ENCODE data around the gene SEC31B.

The SEC31B gene

DNA sequence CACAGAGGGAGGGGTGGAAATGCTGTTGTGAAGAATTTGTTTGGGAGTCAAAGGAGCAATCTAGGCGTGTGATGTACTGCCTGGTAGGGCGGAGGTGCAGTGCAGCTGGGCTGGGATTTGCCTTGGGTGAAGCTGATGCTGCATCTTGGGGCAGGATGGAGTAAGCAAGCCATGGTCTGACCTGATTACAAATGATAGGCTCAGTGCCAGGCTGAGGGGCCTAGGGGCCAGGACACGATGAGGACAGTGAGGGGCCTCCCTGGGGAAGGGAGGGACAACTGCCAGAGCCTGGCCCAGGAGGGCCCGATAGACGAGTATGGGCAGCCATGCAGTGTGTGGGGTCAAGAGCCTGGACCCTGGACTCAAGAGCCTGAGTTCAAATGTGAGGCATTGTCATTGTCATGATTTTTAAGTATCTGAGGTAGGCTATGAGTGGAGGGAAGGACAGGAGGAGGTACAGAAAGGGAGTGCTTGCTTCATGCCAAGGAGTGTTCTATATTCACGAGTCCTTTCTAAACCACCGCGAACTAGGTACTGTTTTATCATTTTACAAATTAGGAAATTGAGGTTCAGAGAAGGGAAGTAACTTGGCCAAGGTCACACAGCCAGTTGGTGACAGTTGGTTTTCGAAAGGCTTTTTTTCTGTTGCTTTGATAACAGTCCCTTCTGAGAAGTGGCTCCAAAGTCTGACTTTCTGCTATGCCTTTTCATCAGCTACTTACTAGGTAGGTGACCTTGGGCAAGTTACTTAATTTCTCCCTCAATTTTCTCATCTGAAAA lies 45.7 kb upstream of the SEC31B start:
- DNase-seq (ENCODE audit: extremely low spot score) = no peak
- ChIA-PET CTCF (no interaction called here), POLR2A (no interaction called here)
- no peak for TF ChIP-seq SUZ12 (IDR thresholded peaks at IDR 0.05)
- no peak for TF ChIP-seq FOXK2 (IDR thresholded peaks at IDR 0.05)
- no peak for TF ChIP-seq CTBP1 (IDR thresholded peaks at IDR 0.05; ENCODE audit: borderline replicate concordance)
- no peak for TF ChIP-seq PKNOX1 (IDR thresholded peaks at IDR 0.05)
- no peak for TF ChIP-seq BHLHE40 (IDR thresholded peaks at IDR 0.05; ENCODE audit: borderline replicate concordance)
- TF ChIP-seq SP1 (IDR thresholded peaks at IDR 0.05) = no peak
- TF ChIP-seq ELF4 (IDR thresholded peaks at IDR 0.05) = no peak
- TF ChIP-seq FOXM1 (IDR thresholded peaks at IDR 0.05; ENCODE audit: borderline replicate concordance) = no peak

DNA sequence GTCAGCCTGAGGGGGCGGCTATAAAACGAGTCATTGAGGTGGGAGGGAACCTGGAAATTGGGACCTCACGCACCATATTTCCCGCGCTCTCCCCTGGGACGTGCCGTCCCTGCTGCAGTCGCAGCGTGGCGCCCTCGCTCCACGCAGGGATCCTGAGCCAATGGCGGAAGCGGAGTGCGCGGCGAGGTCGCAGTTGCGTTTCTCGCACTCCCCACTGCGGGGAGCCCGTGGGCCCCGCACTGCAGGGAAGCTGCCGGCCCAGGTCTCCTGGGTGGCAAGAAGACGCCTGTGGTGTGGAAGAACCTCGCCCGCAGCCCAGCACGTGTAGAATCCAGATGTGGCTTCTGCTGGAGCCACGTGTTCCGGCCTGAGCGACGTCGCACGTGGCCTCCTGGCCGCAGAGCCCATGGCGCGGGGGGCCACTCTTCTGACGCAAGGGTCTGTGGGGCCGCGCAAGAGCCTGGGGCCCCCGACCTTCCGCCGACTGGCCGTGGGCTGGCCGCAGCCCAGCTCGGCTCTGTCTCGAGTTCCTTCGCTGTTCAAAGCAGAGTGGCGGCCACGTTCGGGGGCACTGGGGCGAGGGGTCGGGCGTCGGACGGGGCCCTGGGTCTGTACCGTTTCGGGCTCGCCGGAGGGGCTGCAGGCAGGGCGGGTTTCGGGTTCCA lies 42.5 kb upstream of the SEC31B start:
- CTCF ChIA-PET = interaction anchor here (0.6 to 2.2 kb wide), 12 partner anchors 7 to 530 kb away, joined by 3 to 22 read pairs (median 4); no protein-coding TSS in a partner anchor
- POLR2A ChIA-PET = interaction anchor here (1.9 kb wide), 1 partner anchor 181 kb away, joined by 4 read pairs; no protein-coding TSS in a partner anchor
- no peak for TF ChIP-seq SUZ12 (IDR thresholded peaks at IDR 0.05)
- TF ChIP-seq ARNT (IDR thresholded peaks at IDR 0.05) = 0 out of 2 replicates have a peak, but pooled peaks have one; percentile 21
- no peak for TF ChIP-seq HDGF (IDR thresholded peaks at IDR 0.05; ENCODE audit: borderline replicate concordance)
- no peak for TF ChIP-seq BHLHE40 (IDR thresholded peaks at IDR 0.05; ENCODE audit: borderline replicate concordance)
- peak; percentile 81 for TF ChIP-seq L3MBTL2 (conservative IDR thresholded peaks at IDR 0.05)
- no peak for TF ChIP-seq ELF4 (IDR thresholded peaks at IDR 0.05)
- TF ChIP-seq FOXK2 (IDR thresholded peaks at IDR 0.05) = no peak
- DNase-seq (ENCODE audit: extremely low spot score) = peak; percentile 87

GRCh38 chr10:100561005-100561404 lies 41.3 kb upstream of the SEC31B start:
- TF ChIP-seq PKNOX1 (IDR thresholded peaks at IDR 0.05) (0 out of 2 replicates have a peak, but pooled peaks have one; percentile 7), ZNF384 (IDR thresholded peaks at IDR 0.05) (no peak)
- POLR2A ChIA-PET = interaction anchor here (1.4 kb wide), 1 partner anchor 25 kb away, joined by 6 read pairs; the partner anchor contains the start of gene HIF1AN
- no peak for DNase-seq (ENCODE audit: extremely low spot score)
- CTCF ChIA-PET = interaction anchor here (1.1 to 1.6 kb wide), 6 partner anchors 9 to 327 kb away, joined by 3 to 11 read pairs (median 3); no protein-coding TSS in a partner anchor

- POLR2A ChIA-PET = interaction anchor here (1.4 kb wide), 1 partner anchor 25 kb away, joined by 6 read pairs; the partner anchor contains the start of gene HIF1AN
Measured at GRCh38 chr10:100560248-100560647, 40.6 kb upstream of the SEC31B start.

DNA sequence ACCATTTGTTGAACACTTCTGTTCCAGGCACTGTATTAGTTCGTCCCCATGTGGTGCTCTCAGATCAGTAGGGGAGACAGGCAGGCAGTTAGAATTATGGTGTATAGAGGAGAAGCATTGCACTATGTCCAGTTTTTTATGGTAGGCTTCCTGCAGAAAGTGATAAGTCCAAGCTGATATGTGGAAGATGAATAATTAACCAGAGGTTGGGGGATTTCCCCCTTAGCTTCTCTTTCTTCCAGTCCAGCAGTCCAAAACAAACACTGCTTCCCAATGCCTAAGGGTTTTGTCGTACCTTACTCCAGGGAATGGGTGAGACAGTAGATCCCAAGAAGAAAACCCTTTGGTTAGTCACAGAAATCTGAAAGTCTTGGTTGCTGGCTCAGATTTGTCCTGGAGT lies 35.2 kb upstream of the SEC31B start:
- CTCF ChIA-PET = interaction anchor here (0.9 kb wide), 1 partner anchor 8 kb away, joined by 3 read pairs; no protein-coding TSS in a partner anchor
- DNase-seq (ENCODE audit: extremely low spot score) = no peak
- POLR2A ChIA-PET = no interaction called here
- TF ChIP-seq SP1 (IDR thresholded peaks at IDR 0.05) (no peak), HDGF (IDR thresholded peaks at IDR 0.05; ENCODE audit: borderline replicate concordance) (no peak), ZNF384 (IDR thresholded peaks at IDR 0.05) (no peak), FOXM1 (IDR thresholded peaks at IDR 0.05; ENCODE audit: borderline replicate concordance) (no peak), BHLHE40 (IDR thresholded peaks at IDR 0.05; ENCODE audit: borderline replicate concordance) (no peak), LEF1 (IDR thresholded peaks at IDR 0.05; ENCODE audit: borderline replicate concordance) (no peak), ELF4 (IDR thresholded peaks at IDR 0.05) (no peak), NFRKB (IDR thresholded peaks at IDR 0.05) (no peak), TARDBP (IDR thresholded peaks at IDR 0.05) (no peak), SUZ12 (IDR thresholded peaks at IDR 0.05) (no peak), ARNT (IDR thresholded peaks at IDR 0.05) (no peak), FOXA1 (IDR thresholded peaks at IDR 0.05) (no peak), CTBP1 (IDR thresholded peaks at IDR 0.05; ENCODE audit: borderline replicate concordance) (no peak), PKNOX1 (IDR thresholded peaks at IDR 0.05) (no peak), FOXK2 (IDR thresholded peaks at IDR 0.05) (no peak), L3MBTL2 (conservative IDR thresholded peaks at IDR 0.05) (no peak)

More at GRCh38 chr10:100560248-100560647, 40.6 kb upstream of the SEC31B start:
- DNase-seq (ENCODE audit: extremely low spot score) = no peak
- TF ChIP-seq ARNT (IDR thresholded peaks at IDR 0.05) (no peak), HDGF (IDR thresholded peaks at IDR 0.05; ENCODE audit: borderline replicate concordance) (no peak), LEF1 (IDR thresholded peaks at IDR 0.05; ENCODE audit: borderline replicate concordance) (no peak), CTBP1 (IDR thresholded peaks at IDR 0.05; ENCODE audit: borderline replicate concordance) (no peak), ZNF384 (IDR thresholded peaks at IDR 0.05) (no peak), L3MBTL2 (conservative IDR thresholded peaks at IDR 0.05) (no peak), TARDBP (IDR thresholded peaks at IDR 0.05) (no peak), NFRKB (IDR thresholded peaks at IDR 0.05) (no peak), SUZ12 (IDR thresholded peaks at IDR 0.05) (no peak), BHLHE40 (IDR thresholded peaks at IDR 0.05; ENCODE audit: borderline replicate concordance) (no peak), ELF4 (IDR thresholded peaks at IDR 0.05) (no peak), FOXK2 (IDR thresholded peaks at IDR 0.05) (no peak)
- CTCF ChIA-PET = interaction anchor here (1.1 to 1.6 kb wide), 6 partner anchors 10 to 328 kb away, joined by 3 to 11 read pairs (median 3); no protein-coding TSS in a partner anchor
